Ovary (tissue), 9 donors: ENCODE results near the gene CCR2. TPM values are rescaled to one million over a fixed set of nuclear protein-coding genes. Genes with fewer than 3 reads are reported as not detected.

Experiments
- DNase-seq, 5 donors: peaks; one replicate each; pipeline ENCODE4 v3.0.0-alpha.2; 2019 to 2020
- H3K27ac ChIP-seq, 2 donors: fragments of 200-600 bp; one replicate each; pipeline versions ENCODE4 v1.5.1 to v1.8.0; 2019 to 2022
- H3K27me3 ChIP-seq: fragments of 200-600 bp; one replicate; pipeline ENCODE4 v1.8.0; 2022
- H3K36me3 ChIP-seq: fragments of 200-600 bp; sonication (generic); one replicate; pipeline ENCODE4 v1.5.1; 2019
- H3K4me1 ChIP-seq: one replicate; pipeline ENCODE4 v1.8.1; 2013; ENCODE audit warnings: mild to moderate bottlenecking, moderate library complexity; ENCODE audit not compliant: insufficient read depth
- H3K4me3 ChIP-seq: fragments of 200-600 bp; sonication (generic); one replicate; pipeline ENCODE4 v1.5.1; 2017
- H3K9me3 ChIP-seq, 2 donors: fragments of 200-600 bp in 1 of 2; sonication (generic) in 1 of 2; one replicate each; pipeline versions ENCODE4 v1.5.1 to v1.8.1; 2013 to 2019; ENCODE audit warnings: mild to moderate bottlenecking in 1 of 2, moderate library complexity in 1 of 2
- EP300 ChIP-seq: sonication (generic); formaldehyde crosslinking; IDR thresholded peaks from one replicate; pipeline ENCODE4 v1.6.1; 2017; ENCODE audit warnings: antibody characterized with exemption
- POLR2A ChIP-seq: fragments of 450-650 bp; IDR thresholded peaks from one replicate; pipeline ENCODE4 v1.6.1; 2017; ENCODE audit warnings: antibody characterized with exemption, mild to moderate bottlenecking, moderate library complexity
- whole genome bisulfite sequencing, 3 donors: extraction: QIAGEN DNeasy Blood & Tissue Kit in 1 of 3; methylation state at CpG; one replicate each; pipeline versions ENCODE4 v1.1.5 to v1.1.7; 2013 to 2017; 5-methylcytosine and 5-hydroxymethylcytosine counted together
- intact Hi-C, 4 donors: fragments of 100-400 bp; cut with DNase I; formaldehyde crosslinking; loops; one replicate each; pipeline versions ENCODE4 v1.11.0 to v1.15.1; 2022 to 2023
- polyA plus RNA-seq, 2 donors: library from polyadenylated mRNA; stranded (reverse); fragments of 200-250 nt in 1 of 2; fragments of 350-450 nt in 1 of 2; fragmentation: Illumina TruSeq in 1 of 2; extraction: RNeasy Lipid Tissue Mini Kit (QIAGEN cat#74804) in 1 of 2; gene quantifications; one replicate each; pipeline ENCODE4 v1.2.3, GENCODE V29; 2013 to 2014
- total RNA-seq, 7 donors: library from RNA; depleted of rRNA in 2 of 7; stranded (reverse); fragments of >200 nt in 2 of 7; fragmentation: NEBNext Ultra II Directional in 3 of 7; extraction: Animal tissue kit (Norgen Biotek cat#: 25700) in 3 of 7; gene quantifications; one replicate each; pipeline versions ENCODE4 v1.1.0 to v1.2.4, GENCODE V29; 2016 to 2023
- TF ChIP-seq, protein P1 (sequence below), 3 donors: fragments of 450-650 bp in 2 of 3; fragments of 200-600 bp in 1 of 3; IDR thresholded peaks; one replicate each; pipeline versions ENCODE4 v1.5.1 to v1.8.0; 2016 to 2022; ENCODE audit warnings: antibody characterized with exemption in 3 of 3, mild to moderate bottlenecking in 1 of 3
- donor health status: DM: no; HTN: no; CAD: no; lungs with moderate emphysema.
- donor health status: DM: no; HTN: no; CAD: no.
- donor health status: Bipolar disorder and iron deficiency.
- donor health status: DM: yes; HTN: yes; CAD: no.
- donor health status: DM: no; HTN: no; CAD: no.
- donor health status: DM: yes; HTN: yes; CAD: no.

Gene CCR2
- total and polyA plus RNA-seq, 9 donors = 0.34 to 6.0 (median 0.43) TPM

DNA sequence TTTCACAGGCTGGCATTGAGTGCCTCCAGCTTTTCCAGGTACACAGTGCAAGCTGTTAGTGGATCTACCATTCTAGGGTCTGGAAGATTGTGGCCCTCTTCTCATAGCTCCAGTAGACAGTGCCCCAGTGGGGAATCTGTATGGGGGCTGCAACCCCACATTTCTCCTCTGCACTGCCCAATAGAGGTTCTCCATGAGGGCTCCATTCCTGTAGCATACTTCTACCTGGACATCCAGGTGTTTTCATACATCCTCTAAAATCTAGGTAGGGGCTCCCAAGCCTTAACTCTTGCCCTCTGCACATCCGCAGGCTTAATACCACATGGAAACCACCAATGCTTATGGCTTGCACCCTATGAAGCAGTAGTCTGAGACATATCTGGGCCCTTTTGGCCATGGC lies 15.1 kb upstream of the CCR2 start:
- no peak overlapping the region for H3K4me3 ChIP-seq
- no peak for DNase-seq
- 87 to 96% (median 91%) methylated on average over 1 of the region's 1 CpG for WGBS, 3 donors
- no peaks in the 10 kb centered on the region for H3K4me1 ChIP-seq
- no peaks in the 10 kb centered on the region for H3K36me3 ChIP-seq
- intact Hi-C loops = no loop called here
- TF ChIP-seq, protein P1, sequence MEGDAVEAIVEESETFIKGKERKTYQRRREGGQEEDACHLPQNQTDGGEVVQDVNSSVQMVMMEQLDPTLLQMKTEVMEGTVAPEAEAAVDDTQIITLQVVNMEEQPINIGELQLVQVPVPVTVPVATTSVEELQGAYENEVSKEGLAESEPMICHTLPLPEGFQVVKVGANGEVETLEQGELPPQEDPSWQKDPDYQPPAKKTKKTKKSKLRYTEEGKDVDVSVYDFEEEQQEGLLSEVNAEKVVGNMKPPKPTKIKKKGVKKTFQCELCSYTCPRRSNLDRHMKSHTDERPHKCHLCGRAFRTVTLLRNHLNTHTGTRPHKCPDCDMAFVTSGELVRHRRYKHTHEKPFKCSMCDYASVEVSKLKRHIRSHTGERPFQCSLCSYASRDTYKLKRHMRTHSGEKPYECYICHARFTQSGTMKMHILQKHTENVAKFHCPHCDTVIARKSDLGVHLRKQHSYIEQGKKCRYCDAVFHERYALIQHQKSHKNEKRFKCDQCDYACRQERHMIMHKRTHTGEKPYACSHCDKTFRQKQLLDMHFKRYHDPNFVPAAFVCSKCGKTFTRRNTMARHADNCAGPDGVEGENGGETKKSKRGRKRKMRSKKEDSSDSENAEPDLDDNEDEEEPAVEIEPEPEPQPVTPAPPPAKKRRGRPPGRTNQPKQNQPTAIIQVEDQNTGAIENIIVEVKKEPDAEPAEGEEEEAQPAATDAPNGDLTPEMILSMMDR (IDR thresholded peaks at IDR 0.05) = no peak
- TF ChIP-seq POLR2A (no peak), EP300 (no peak)
- H3K27me3 ChIP-seq = no peaks in the 10 kb centered on the region
- H3K27ac ChIP-seq = no peak overlapping the region
- peaks cover 0 to 7% of the 10 kb centered on the region in 2 donors for H3K9me3 ChIP-seq

DNA sequence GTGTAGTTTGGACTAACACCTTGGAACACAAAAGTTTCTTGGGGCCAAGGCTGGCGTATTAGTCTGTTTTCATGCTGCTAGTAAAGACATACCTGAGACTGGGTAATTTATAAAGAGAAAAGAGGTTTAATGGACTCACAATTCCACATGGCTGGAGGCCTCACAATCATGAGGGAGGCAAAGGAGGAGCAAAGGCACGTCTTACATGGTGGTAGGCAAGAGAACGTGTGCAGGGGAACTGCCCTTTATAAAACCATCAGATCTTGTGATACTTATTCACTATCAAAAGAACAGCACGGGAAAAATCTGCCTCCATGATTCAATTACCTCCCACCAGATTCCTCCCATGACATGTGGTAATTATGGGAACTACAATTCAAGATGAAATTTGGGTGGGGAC lies 9.4 kb upstream of the CCR2 start:
- TF ChIP-seq, protein P1 (IDR thresholded peaks at IDR 0.05) = no peak
- TF ChIP-seq EP300 = no peak
- no peak for TF ChIP-seq POLR2A
- no peaks in the 10 kb centered on the region for H3K36me3 ChIP-seq
- H3K4me1 ChIP-seq = no peaks in the 10 kb centered on the region
- H3K9me3 ChIP-seq = peaks cover 0 to 1% of the 10 kb centered on the region in 2 donors
- WGBS, 3 donors = 65 to 73% (median 71%) methylated on average over 4 of the region's 4 CpGs
- intact Hi-C loops = no loop called here
- DNase-seq = no peak
- H3K4me3 ChIP-seq = no peak overlapping the region
- no peaks in the 10 kb centered on the region for H3K27me3 ChIP-seq
- no peak overlapping the region for H3K27ac ChIP-seq

DNA sequence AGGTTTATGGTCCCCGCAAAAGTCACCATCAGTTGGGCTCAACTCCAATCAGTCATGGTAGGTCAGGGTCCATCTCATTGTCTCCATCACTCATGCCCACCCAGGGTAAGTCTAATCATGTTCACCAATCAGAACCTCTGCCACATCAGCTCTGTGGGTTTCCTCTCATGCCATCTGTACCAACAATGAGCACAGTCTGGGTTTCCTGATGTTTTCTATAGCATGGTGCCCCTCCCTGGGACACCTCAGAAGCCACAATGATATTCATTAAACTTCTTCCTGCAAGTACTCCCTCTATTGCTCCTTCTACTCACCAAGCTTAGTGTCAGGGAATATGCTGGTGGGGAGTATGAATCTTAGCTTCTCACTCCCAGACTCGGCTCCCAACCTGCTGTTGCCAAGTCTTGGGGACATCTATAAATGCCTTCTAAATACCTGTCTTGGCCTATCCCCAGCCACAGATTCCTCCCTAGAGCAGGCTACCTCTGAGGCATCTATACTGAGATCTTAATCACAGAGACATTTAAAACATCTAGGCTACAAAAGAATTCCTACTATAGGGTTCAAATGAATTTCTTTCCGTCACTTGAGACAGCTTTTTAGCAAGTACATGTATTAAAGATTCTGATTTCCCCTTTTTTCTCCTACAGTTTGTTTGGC lies 5.0 kb upstream of the CCR2 start:
- no peak for DNase-seq
- intact Hi-C loops = no loop called here
- Histone ChIP-seq H3K4me1 (no peaks in the 10 kb centered on the region), H3K36me3 (no peaks in the 10 kb centered on the region), H3K27ac (no peak overlapping the region), H3K27me3 (no peaks in the 10 kb centered on the region), H3K9me3 (no peaks in the 10 kb centered on the region), H3K4me3 (no peak overlapping the region)
- TF ChIP-seq, protein P1 (IDR thresholded peaks at IDR 0.05) = no peak
- TF ChIP-seq EP300 (no peak), POLR2A (no peak)
- 83 to 90% (median 87%) methylated on average over 3 of the region's 3 CpGs for WGBS, 3 donors

DNA sequence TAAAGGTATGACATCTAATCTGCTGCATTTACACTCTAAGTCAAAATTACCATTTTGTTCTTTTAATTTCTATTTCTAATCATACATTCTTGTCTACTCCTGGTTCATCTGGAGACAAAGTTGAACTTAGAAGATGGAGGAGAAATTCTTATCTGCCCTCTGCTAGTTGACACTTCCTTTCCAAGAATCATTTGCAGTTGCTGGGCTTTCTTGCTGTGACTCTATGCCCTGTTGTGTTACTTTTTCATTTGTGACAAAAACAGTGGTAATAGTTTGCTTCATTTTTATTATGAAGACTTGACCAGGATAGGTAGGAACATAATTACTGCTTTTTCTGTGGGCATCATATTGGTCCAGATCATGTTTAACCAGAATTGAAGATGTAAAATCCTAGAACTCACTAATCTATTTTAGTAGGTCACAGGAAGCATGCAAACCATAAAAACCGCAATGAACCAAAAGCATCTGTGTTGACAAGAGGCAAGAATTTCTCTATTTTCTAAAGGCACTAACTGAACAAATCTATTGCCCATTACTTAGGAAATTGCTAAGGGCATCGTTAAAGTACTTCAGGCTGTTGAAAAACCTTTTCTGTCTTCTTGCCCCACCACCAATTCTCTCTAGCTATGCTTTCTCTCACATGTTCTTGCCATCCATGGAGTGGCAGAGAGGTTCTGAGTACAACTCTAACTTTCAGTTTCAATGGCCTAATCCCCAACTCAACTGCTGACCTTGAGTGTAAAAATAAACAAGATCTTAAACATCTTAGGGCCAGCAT lies 4.2 kb upstream of the CCR2 start:
- Histone ChIP-seq H3K27ac (no peak overlapping the region), H3K9me3 (no peaks in the 10 kb centered on the region), H3K36me3 (no peaks in the 10 kb centered on the region), H3K4me1 (no peaks in the 10 kb centered on the region), H3K4me3 (no peak overlapping the region), H3K27me3 (no peaks in the 10 kb centered on the region)
- TF ChIP-seq POLR2A (no peak), EP300 (no peak)
- TF ChIP-seq, protein P1 (IDR thresholded peaks at IDR 0.05) = no peak
- intact Hi-C loops = no loop called here
- WGBS, 3 donors = 71 to 74% (median 73%) methylated on average over 2 of the region's 2 CpGs
- no peak for DNase-seq
